HG03159 (cell line): ENCODE data around the gene PNMA6E.

Source experiments
- ATAC-seq: cut with Tn5 transposase; IDR thresholded peaks from one replicate; pipeline ENCODE4 v1.9.1; 2021; ENCODE audit warnings: mild to moderate bottlenecking, moderate library complexity; ENCODE audit not compliant: unreplicated experiment

The PNMA6E gene

DNA sequence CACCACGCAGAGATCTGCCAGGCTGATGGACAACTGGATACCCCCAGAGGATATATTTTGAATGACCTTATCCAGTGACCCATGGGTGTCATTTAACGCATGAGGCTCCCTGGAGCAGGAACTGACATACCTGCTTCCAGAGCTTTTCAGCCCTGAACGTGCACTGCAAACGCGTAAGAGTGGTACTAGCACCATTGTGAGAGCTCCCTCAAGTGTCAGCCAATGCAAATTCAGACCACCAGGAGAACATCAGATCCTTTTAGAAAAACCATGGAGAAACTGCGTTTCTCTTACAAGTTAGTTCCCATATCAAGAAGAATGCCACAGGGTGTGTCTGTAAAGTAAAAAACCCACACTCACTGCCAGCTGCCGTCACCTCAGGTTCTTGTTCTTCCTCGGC lies 37.4 kb upstream of the PNMA6E start:
- ATAC-seq: no peak

DNA sequence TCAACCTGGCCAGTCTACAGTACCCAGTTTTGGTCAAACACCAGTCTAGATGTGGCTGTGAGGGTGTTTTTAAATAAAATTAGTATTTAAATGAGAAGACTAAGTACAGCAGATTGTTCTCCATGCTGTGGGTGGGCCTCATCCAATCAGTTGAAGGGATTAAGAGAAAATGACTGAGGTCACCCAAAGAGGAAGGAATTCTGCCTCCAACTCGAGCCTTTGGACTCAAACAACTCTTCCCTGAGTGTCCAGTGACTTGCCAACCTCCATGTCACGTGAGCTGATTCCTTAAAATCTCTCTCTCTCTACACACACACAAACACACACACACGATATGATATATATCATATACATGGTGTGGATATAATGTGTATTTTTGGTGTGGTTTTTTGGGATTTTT lies 34.7 kb upstream of the PNMA6E start:
- ATAC-seq: no peak

DNA sequence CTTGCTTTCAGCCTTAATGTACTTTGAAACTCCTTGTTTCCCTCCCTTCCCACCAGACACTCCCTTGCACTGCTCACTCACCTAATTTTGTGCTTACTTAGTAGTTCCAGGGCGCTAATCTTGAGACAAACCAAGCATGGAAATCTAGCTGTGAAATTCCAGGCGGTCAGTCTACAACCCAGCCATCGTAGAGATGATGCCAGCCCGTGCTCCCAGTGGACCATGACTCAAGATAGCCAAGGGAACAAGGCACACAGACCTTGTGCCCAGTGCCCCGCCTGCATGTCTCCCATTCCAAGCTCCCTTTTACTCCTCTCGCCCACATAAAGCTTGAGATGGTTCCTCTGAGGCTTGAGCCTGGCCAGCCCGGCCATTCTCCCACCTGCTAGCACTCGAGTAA lies 33.7 kb upstream of the PNMA6E start:
- ATAC-seq: no peak

DNA sequence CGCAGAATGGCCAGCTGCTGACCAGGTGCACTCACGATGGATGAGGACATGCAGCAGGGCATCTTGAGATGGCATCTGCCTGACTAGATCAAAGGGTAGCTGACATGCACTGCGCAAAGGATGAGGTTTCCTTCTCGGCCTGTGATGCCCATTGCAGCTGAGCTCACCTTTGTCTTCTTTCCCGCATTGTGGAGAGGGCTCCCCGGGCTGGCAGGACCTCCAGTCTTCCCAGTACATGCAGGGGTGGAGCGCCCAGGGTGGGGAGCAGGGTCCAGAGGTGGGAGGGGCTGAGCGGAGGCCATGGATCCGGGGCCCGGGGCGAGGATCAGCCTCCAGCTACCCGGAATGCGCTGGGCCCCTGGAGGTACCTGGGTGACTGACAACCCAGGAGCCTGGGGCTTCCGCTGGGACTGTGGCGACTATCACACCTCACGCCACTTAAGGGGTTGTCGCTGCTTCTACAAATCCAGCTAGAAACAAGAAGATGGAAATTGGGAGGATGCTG lies 32.7 kb upstream of the PNMA6E start:
- ATAC-seq: no peak

DNA sequence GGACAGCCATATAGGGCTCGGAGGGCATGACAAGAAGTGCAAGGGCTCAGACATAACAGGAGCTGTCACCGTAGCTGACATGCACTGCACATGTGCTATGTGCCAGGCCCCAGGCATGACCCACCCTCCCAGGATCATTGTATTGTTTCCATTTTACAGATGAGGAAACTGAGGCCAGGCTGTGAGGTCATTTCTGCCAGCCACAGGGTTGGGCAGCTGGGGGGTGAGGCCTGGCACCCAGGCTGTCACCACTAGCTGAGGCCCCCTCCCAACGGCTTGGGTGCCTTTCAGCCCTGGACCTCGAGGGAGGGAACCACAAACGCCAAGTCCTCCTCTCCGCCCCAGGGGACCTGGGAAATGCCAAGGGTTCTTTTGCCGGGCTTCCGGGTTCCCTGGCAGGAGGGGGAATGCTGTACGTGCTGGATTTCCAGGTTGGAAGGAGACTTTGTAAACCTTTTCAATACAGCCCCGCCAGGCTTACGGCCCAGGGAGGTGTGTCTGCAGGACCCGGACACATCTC lies 32.1 kb upstream of the PNMA6E start:
- no peak for ATAC-seq

DNA sequence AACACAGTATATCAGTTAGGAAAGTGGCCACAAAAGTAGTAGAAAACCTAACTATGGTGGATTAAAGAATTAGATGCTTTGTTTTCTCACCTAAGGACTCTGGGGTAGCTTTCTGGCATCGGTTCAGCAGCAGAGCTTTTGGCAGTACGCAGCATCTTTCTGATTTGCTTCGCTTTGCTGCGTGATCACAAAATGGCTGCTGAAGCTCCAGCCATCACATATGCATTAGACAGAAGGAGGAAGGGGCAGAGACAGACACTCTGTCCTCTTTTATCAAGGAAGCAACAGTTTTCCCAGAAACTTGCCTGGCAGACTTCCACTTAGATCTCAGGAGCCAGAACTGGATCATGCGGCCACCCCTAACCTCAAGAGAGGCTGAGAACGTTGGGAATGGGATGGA lies 29.6 kb upstream of the PNMA6E start:
- no peak for ATAC-seq

DNA sequence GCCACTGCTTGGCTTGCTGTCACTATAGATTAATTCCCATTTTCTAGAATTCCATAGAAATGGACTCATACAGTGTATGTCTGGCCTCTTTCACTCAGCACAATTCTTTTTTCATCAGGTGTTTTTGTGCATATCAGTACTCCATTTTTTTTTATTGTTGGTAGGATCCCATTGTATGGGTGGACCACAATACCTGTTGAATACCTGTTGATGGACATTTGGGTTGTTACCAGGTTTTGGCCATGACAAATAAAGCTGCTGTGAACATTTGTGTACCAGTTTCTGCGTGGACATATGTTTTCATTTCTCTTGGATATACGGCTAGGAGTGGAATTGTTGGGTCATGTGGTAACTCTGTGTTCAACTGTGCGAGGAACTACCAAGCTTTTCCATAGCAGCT lies 25.1 kb upstream of the PNMA6E start:
- ATAC-seq: no peak

DNA sequence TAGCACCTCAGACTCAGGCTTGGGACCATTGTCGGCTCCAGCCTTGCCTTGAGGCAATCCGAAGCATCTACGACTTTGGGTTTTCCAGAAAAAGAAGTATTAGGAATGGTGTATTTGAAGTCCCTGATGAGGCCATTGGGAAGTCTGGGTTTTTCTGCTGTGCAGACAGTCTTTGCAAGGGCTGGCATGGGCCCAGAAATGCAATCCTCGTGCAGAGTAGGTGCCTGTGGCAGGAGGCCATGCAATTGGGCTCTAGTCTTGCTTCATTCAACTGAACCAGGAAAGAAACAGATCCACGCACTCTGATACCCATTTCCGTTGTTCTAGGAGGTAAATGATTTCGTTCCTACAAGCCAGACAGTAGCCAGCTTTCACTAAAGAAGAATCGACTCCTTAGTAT lies 22.5 kb upstream of the PNMA6E start:
- no peak for ATAC-seq

DNA sequence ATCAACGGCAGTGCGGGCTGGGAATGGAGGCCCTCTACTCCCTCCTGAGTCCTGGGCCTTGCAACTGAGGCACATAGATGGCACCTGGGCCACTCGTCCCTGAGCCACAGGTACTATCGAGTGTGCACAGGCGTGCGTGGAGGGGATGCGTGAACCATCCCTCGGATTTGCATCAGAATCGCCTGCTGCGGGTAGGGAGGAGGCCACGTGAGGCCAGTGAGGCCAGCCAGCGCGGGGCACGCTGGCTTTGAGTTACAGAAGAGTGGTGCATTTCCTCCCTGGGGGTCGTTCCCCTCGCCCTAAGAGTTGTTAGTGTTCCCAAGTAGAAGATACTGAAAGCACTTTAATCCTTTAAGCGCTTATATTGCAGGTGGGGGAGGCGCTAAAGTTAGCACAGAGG lies 20.7 kb upstream of the PNMA6E start:
- no peak for ATAC-seq

DNA sequence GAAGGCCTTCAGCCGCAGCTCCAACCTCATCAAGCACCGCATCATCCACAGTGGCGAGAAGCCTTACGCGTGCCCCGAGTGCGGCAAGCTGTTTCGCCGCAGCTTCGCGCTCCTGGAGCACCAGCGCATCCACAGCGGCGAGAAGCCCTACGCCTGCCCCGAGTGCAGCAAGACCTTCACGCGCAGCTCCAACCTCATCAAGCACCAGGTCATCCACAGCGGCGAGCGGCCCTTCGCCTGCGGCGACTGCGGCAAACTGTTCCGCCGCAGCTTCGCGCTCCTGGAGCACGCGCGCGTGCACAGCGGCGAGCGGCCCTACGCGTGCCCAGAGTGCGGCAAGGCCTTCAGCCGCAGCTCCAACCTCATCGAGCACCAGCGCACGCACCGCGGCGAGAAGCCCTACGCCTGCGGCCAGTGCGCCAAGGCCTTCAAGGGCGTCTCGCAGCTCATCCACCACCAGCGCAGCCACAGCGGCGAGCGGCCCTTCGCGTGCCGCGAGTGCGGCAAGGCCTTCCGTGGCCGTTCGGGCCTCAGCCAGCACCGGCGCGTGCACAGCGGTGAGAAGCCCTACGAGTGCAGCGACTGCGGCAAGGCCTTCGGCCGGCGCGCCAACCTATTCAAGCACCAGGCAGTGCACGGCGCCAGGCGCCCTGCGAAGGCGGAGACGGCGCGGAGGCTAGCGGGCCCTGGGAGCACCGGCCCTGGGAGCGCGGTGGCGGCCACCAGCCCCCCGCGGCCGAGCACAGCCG lies 19.9 kb upstream of the PNMA6E start:
- no peak for ATAC-seq

DNA sequence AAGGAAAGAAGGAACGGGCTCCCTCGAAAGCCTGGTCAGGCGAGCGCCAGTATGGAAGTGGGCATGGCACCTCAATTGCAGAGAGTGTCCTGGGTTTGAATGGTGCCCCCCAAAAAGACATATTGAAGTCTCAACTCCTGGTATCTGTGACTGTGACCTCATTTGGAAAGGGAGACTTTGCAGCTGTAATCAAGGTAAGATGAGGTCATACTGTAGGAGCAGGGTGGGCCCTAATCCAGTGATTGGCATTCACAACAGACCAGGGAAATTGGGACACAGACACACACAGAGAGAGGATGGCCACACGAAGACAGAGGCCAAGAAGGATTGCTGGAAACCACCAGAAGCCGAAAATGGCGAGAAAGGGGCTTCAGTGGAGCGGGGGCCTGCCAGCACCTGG lies 16.5 kb upstream of the PNMA6E start:
- no peak for ATAC-seq

DNA sequence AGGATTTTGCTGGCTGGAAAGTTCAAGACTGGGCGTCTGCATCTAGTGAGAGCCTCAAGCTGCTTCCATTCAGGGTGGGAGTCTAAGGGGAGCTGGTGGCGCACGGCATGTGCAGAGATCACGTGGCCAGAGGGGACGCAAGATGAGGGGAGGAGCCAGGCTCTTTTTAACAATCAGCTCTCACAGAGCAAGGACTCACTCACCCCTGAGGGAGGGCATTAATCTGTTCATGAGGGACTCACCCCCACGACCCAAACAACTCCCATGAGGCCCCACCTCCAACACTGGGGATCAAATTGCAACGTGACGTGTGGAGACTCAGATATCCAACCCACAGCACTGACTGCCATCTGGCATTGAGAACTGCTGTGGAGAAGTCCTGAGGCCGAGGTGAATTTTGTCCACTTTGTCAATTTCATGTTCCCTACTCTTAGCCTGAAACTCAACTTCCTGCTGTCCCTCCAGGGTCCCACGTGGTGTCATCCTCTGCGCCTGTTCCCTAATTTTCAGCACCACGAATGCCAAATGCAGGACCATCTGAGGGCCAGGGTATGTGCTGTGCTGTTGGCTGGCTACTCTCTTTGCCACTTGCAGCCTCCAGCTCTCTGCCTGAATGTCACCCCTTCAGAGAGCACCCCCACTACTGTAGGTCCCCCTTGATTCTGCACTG lies 15.8 kb upstream of the PNMA6E start:
- ATAC-seq: no peak

DNA sequence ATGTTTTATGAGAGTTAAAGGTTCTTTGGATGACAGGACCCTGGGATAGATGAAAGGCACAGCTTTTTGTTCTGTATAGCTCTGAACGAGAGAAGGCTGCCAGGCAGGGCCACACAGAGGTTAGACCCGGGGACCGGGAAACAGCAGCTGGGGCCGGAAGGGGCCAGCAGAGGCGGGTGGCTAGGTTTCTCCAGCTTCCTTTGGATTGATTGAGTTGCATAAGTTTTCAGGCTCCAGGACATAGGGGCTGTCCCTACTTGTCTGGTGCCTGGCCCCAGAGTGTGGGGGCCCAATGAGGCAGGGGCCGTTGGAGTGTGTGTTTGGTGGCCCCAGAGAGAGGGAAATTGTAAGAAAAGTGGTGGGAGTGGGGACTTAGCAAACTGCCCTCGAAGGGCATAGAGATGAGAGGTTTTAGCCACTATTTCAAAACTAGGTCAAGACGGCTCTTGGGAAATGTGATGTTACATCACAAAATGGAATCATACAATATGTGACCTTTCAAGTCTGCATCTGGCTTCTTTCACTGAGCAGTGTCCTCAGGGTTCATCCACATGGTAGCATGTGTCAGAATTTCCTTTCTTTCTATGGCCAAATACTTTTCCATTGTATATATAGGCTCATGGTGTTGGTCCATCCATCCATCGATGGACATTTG lies 13.8 kb upstream of the PNMA6E start:
- ATAC-seq: no peak

DNA sequence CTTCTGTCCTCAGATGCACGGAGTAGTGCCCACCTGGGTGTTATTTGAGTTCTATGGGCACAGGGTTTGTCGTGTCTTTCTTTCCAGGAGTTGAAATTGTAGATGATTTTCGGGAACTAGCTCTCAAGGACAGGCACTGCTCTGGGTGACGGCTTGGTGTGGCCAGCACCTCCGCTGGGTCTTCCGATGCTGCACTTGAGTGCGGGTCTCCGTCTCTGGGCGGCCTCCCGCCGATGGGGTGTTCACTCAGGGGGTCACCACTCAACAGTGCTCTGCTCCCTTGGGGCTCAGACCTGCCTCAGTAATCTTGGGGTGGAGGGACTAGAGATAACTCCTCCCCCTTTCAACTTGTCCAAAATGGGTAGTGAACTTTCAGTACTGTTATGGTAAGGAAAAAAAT lies 12.6 kb upstream of the PNMA6E start:
- ATAC-seq: no peak

DNA sequence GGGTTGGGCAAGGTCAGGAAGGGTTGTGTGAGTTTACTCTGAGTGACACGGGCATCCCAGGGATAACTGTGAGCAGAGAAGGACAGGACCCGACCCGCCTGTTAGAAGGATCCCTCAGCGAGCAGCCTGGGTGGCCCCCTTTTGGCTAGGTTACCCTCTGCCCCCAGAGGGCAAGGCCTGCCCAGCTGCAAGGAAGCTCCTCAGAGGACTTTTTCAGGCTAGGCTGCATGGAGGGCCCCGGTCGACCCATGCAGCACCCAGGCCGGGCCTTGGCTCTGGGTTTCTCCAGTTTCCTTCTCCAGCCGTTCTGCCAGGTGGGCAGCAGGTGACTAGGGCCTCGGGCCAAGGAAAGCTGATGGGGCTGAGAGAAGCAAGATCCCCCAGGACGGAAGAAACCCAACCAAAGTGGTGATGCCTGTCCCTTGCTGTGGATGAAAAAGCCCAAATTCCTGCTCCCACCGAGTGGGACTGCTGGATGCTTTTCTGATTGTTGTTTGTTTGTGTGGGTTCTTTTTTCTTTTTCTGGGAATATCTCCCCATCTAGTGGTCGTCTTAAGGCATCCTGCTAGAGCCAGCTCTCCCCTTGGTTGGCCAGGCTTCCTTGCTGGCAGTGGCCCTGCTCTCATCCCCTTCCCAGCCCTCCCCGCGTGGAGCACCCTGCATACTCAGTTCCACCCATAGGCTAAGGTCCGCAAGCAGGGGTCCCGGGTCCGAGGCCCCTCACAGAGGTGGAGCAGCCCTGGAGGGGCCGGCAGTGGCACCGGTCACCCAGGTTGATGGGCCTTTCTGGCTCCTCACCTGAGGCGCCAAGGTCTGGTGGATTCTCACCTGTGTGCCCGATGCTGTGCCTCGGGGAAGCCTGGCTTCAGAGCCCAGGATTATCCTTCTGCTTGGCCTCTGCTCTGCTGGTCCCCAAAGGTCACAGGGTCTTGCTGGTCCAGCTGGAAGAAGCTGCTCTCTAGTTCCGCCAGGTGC lies 11.9 kb upstream of the PNMA6E start:
- ATAC-seq: no peak

DNA sequence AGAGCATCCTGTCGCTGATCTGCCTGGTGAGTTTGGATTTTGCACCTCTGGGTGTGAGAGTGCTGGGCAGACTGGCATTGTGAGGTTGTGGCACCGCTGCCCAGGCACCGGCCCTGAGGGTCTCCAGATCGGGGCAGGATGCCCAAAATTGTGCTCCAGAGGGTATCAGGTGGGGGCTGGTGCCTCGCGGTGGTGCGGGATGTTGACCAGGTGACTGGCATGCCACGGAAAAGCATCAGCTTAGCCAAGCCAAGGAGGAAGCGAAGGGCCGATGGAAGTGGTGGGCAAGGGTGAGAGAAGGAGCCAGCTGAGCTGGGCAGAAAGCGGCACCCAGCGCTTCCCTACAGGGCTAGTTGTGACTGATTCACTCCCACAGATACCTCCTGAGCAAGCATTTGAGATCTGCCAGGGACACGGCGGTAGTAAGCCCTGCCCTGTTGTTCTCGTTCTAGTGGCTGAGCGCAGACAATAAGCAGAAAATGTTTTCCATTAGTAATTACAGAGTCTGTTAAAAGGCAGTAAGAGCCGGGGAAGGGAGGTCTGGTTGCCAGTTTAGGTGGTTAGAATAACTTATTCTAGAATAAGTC lies 10.9 kb upstream of the PNMA6E start:
- no peak for ATAC-seq

DNA sequence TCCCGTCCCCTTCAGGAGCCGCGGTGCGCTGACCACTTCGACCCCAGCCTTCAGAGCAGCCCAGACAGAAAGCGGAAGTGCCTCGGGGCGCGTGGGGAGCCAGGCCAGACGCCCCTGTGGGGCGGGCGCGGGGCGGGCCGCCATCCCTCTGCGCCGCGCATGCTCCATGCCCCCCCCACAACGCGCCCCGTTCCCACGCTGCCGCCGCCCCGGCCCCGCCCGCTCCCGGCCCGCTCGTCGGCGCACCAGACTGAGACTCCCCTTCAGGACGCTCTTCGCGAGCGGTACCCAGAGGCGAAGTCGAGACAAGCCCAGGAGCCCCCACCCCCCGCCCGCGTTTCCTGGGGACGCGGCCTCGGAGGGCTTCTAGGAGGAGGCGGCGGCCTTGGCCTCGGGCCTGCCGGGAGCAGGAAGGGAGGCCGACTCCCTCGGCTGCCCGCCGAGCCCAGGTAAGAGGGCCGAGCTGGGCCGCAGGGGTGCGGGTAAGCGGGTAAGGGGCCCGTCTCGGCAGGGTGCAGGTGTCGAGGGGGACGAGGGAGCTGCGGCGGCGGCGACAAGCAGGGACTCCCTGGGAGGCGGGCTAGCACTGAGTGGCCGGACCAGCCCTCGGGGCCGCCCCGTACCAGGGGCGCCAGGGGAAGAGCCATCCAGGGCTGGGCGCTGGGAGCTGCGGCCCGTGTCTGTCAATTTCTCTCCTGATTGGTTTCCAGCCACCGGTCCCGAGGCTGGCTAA lies 10.3 kb upstream of the PNMA6E start, which contains the start of gene ZFP92:
TSS of gene ZFP92 (plus strand) at position 218 of the 733 bp plus-strand sequence. CDS start 6,851 bp downstream, outside the sequence.
- peak; percentile 57 for ATAC-seq

DNA sequence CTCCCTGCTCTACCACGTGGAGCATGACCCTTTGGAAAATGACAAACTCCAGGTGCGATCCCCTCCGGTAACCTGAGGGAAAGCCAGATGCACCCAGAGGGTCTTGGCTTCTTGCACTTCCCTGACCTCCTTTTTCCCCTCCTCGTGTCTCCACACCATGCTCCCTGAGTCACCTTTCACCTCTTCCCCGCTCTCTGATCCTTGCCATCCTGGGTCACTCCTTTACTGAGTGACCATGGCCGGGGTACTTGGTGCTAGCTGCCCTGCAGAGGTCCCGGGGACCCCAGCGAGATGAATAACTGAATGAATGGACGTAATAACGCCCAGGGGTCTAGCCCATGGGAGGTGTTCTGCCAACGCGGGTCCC lies 9.7 kb upstream of the PNMA6E start:
- no peak for ATAC-seq

DNA sequence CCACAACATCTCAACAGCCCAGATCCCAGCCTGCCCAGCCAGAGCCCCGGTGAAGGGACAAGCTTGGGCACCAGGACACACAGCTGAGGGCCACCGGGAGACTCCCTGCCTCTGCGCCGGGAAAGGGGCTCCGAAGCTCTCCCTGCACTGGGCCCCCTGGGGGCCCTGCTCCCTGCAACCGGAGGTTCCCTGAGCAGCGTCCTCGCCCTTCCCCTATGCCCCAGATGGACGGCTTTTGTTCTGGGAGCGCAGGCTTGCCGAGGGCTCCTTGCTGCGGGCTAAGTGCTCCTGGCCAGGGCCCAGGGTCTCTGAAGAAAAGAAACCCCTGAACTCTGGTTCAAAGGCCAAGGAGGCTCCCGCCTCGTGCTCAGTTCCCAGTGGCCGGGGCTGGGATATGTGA lies 9.2 kb upstream of the PNMA6E start:
- ATAC-seq: no peak
